Measurements from ENCODE around the gene KRTAP12-4.

GRCh38 chr21:44686843-44687561 is 32.5 kb upstream of the KRTAP12-4 start:
- TF ChIP-seq, protein P1, sequence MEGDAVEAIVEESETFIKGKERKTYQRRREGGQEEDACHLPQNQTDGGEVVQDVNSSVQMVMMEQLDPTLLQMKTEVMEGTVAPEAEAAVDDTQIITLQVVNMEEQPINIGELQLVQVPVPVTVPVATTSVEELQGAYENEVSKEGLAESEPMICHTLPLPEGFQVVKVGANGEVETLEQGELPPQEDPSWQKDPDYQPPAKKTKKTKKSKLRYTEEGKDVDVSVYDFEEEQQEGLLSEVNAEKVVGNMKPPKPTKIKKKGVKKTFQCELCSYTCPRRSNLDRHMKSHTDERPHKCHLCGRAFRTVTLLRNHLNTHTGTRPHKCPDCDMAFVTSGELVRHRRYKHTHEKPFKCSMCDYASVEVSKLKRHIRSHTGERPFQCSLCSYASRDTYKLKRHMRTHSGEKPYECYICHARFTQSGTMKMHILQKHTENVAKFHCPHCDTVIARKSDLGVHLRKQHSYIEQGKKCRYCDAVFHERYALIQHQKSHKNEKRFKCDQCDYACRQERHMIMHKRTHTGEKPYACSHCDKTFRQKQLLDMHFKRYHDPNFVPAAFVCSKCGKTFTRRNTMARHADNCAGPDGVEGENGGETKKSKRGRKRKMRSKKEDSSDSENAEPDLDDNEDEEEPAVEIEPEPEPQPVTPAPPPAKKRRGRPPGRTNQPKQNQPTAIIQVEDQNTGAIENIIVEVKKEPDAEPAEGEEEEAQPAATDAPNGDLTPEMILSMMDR (IDR thresholded peaks at IDR 0.05): no peak
- TF ChIP-seq POLR2A (IDR thresholded peaks at IDR 0.05): no peak
